AG09319 (cell line): ENCODE measurements around the gene KLLN.
"Not testable (repeated sequence)": the region's sequence is repeated elsewhere in the genome, so short reads cannot be mapped to it uniquely, and the experiment has no call there.

Source experiments
- DNase-seq: peaks from one replicate; pipeline ENCODE4 v3.0.0-alpha.2; 2010; ENCODE audit warnings: low read depth; ENCODE audit errors: extremely low read depth
- TF ChIP-seq, protein P1 (sequence below): IDR thresholded peaks from 2 replicates; pipeline ENCODE4 v1.5.1; 2011; ENCODE audit warnings: low read depth, mild to moderate bottlenecking, inconsistent platforms, low read length, moderate library complexity

Gene KLLN

DNA sequence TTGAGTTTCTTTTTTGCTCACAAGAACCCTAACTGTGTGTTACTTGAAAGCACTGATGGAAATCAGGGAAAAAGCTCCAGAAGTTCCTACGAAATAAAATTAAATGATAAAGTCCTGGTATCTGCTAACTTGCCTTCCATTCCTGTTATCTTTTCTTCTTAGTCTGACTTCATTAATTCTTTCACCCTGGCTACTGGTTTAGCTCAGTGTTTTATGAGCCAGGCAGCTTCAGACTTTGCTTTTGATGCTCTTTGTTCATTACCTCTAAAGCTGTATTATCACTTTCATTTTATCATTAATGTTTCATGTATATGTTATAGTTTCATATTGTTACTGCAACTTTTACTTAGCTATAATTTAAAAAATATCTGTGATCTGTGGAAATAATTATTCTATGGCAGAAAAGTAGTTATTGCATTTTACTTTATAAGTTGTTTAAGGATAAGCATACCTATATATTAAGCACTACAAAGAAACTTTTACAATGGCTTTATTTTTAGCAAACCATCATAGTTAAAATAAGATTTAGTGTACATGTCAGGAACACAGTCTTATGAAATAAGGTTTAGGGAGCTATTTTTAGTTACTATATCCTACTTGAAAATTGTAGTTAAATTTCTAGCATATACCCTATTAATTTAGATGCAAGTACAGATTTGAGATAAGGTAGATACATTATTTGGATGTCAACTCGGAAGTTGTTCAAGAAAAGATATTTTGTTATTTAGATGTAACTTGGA, 19.4 kb upstream of the KLLN start:
- TF ChIP-seq, protein P1, sequence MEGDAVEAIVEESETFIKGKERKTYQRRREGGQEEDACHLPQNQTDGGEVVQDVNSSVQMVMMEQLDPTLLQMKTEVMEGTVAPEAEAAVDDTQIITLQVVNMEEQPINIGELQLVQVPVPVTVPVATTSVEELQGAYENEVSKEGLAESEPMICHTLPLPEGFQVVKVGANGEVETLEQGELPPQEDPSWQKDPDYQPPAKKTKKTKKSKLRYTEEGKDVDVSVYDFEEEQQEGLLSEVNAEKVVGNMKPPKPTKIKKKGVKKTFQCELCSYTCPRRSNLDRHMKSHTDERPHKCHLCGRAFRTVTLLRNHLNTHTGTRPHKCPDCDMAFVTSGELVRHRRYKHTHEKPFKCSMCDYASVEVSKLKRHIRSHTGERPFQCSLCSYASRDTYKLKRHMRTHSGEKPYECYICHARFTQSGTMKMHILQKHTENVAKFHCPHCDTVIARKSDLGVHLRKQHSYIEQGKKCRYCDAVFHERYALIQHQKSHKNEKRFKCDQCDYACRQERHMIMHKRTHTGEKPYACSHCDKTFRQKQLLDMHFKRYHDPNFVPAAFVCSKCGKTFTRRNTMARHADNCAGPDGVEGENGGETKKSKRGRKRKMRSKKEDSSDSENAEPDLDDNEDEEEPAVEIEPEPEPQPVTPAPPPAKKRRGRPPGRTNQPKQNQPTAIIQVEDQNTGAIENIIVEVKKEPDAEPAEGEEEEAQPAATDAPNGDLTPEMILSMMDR: no peak
- DNase-seq: no peak

DNA sequence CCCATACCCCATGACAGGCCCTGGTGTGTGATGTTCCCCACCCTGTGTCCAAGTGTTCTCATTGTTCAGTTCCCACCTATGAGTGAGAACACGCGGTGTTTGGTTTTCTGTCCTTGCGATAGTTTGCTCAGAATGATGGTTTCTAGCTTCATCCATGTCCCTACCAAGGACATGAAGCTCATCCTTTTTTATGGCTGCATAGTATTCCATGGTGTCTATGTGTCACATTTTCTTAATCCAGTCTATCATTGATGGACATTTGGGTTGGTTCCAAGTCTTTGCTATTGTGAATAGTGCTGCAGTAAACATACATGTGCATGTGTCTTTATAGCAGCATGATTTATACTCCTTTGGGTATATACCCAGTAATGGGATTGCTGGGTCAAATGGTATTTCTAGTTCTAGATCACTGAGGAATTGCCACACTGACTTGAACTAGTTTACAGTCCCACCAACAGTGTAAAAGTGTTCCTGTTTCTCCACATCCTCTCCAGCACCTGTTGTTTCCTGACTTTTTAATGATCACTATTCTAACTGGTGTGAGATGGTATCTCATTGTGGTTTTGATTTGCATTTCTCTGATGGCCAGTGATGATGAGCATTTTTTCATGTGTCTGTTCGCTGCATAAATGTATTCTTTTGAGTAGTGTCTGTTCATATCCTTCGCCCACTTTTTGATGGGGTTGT, 18.2 kb upstream of the KLLN start:
- not testable (repeated sequence) for DNase-seq

DNA sequence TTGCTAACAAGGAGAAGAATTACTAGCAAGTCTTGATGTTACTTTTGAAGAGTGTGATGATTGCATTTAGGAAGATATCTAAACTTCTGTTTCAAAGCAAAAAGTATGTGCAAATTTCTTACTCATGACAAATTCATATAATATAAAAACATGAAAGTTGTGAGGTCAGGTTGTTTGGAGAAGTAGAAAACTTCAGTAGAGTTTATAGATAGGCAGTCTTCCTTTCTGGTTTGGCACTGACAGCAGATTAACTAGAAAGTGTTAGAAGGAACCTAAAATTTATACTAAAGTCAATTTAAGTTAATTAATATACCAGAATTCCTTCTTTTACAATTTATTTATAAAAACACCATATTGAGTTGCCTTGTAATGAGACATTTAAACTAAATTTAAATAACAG, 17.0 kb upstream of the KLLN start:
- DNase-seq: no peak
- TF ChIP-seq, protein P1: no peak

DNA sequence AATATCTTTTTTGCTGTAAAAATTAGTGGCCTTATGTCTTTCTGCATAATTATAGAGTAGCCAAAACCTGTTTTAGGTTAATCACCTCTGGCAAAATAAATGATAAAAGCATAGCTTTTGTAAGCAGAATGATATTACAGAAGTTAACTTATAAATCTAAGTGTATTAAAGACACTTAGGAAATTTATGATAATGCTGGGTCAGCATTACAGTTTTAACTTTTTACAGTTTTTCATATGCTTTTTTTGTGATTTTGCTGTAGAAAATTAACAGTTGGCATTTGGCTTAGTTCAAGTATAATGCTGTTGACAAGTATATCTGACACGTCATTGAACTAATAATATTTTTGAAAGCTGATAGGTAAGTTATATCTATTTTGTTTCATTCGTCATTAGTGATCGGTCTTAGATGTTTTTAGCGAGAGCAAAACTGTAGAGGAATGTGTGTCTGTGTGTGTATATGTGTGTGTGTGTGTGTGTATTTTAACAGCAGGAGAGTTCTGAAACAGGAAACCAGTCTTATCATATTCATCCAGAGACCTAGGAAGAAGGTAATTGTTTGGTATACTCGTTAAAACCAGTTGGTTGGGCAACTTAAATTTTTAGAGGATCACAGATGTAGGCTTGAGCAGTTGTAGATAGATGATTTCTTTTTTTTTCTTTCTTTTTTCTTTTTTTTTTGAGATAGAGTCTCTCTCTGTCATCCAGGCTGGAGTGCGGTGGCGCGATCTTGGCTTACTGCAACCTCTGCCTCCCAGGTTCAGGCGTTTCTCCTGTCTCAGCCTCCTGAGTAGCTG, 15.5 kb upstream of the KLLN start:
- TF ChIP-seq, protein P1: no peak
- DNase-seq: no peak

DNA sequence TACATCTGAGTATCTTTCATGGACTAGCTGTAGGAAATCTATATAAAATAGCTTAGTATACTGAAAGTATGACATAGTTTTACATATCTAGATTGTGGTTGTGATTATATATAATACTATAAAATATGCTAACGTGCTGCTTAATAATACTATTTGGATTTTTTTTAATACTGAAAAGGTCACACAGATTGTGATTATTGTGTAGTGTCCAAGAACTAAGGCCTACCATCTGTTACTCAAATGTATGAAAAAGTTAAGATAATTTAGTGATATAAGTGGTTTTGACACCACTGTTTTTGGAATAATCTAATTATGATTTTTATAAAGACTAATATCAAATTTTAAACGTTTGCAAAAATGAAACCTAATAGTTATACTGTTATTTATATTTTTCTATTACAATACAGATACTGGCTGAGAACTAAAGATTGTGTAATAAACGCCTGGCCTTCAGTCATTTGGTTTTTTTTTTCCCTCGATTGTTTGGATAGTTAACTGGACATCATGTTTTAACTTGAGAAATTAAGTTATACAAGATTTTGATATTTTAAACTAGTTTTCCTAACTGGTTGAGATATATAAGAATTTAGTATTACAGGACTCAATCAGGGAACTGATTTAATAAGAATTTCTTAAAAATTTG, 12.7 kb upstream of the KLLN start:
- TF ChIP-seq, protein P1: no peak
- no peak for DNase-seq

DNA sequence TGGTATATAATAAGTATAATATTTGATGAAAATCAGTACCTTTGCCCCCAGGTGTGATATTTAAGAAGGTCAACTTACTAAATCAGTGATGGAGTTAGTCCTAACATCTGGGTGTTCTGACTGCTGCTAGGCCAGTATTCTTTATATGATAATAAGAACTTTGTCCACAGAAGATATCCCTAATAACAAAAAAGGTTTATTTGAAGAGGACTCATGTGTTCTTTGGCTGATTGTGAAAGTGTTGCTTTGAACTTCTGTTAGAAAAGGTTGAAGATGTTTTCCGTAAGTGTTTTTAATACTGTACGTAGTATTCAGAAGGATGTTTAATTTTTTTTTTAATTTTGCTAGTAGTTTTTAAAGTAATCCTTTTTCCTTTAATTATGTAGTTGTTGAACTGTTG, 10.3 kb upstream of the KLLN start:
- TF ChIP-seq, protein P1: no peak
- no peak for DNase-seq

DNA sequence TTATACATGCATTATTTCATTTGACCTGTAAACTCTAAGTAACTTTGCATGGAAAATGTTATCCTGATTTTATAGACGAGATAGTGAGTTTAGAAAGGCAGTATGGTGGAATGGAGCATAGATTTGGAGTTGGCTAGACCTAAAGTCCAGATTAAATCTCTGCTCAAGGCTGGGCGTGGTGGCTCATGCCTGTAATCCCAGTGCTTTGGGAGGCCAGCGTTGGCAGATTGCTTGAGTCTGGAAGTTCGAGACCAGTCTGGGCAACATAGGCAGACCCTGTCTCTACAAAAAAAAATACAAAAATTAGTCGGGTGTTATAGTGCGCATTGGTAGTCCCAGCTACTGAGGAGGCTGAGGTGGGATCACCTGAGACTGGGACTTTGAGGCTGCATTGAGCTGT, 9.5 kb upstream of the KLLN start:
- no peak for DNase-seq
- TF ChIP-seq, protein P1: no peak
